Naive thymus-derived CD4-positive, alpha-beta T cell (primary cell): ENCODE measurements around the gene GPAT2. TPM values are rescaled to one million over a fixed set of nuclear protein-coding genes. Genes with fewer than 3 reads are reported as not detected.
A peak's percentile ranks its signal among the peaks of the same experiment; 100 is the strongest.
"Not testable (repeated sequence)": the region's sequence is repeated elsewhere in the genome, so short reads cannot be mapped to it uniquely, and the experiment has no call there.

Experiments
- ATAC-seq: fragments of 150-1000 bp; cut with Tn5 transposase; 2 replicates; pipeline ENCODE4 v1.10.0; 2021; ENCODE audit warnings: mild to moderate bottlenecking, moderate library complexity
- CTCF ChIA-PET: fragments of 350-600 bp; sonication (Branson Sonifier 250); formaldehyde crosslinking; loops from one replicate; lab custom pipeline; 2021; ENCODE audit warnings: antibody characterized with exemption; lab: Charles Lee
- POLR2A ChIA-PET: fragments of 350-600 bp; sonication (Branson Sonifier 250); formaldehyde crosslinking; loops from one replicate; lab custom pipeline; 2021; ENCODE audit warnings: antibody characterized with exemption, inconsistent platforms; lab: Charles Lee
- DNase-seq, 9 donors: peaks; one replicate each; pipeline versions ENCODE4 v3.0.0 to v3.0.0-alpha.2; 2020 to 2022; ENCODE audit warnings: mixed read lengths in 1 of 9
- H3K27ac ChIP-seq: one replicate; pipeline ENCODE4 v1.7.0; 2013; ENCODE audit warnings: mild to moderate bottlenecking, low read depth, low read length, moderate library complexity
- H3K27me3 ChIP-seq, 2 donors: one replicate each; pipeline ENCODE4 v1.7.0; 2013; ENCODE audit warnings: low read length in 2 of 2, mild to moderate bottlenecking in 2 of 2, moderate library complexity in 2 of 2; ENCODE audit not compliant: control insufficient read depth in 2 of 2, insufficient read depth in 2 of 2
- H3K36me3 ChIP-seq, 3 experiments: 1 replicate in 2 of 3; 2 replicates in 1 of 3; pipeline ENCODE4 v1.7.0; 2013; ENCODE audit warnings: low read length in 3 of 3, mild to moderate bottlenecking in 3 of 3, moderate library complexity in 1 of 3; ENCODE audit not compliant: insufficient read depth in 3 of 3, control insufficient read depth in 2 of 3
- H3K4me1 ChIP-seq, 2 donors: one replicate each; pipeline ENCODE4 v1.7.0; 2013; ENCODE audit warnings: low read length in 2 of 2, mild to moderate bottlenecking in 2 of 2, moderate library complexity in 1 of 2; ENCODE audit not compliant: control insufficient read depth in 2 of 2, insufficient read depth in 2 of 2
- H3K4me3 ChIP-seq: 2 replicates; pipeline ENCODE4 v1.7.0; 2013; ENCODE audit warnings: mild to moderate bottlenecking, low read length
- H3K9me3 ChIP-seq, 3 experiments: 1 replicate in 2 of 3; 2 replicates in 1 of 3; pipeline ENCODE4 v1.7.0; 2013; ENCODE audit warnings: low read length in 3 of 3; ENCODE audit not compliant: control insufficient read depth in 2 of 3
- H3K27ac Mint-ChIP-seq, 9 donors: one replicate each; pipeline ENCODE4 v1.8.0; 2020 to 2022; ENCODE audit warnings: mixed read lengths in 9 of 9, mild to moderate bottlenecking in 8 of 9, moderate library complexity in 5 of 9, inconsistent platforms in 2 of 9
- H3K27me3 Mint-ChIP-seq, 5 donors: one replicate each; pipeline ENCODE4 v1.8.0; 2021 to 2022; ENCODE audit warnings: mixed read lengths in 5 of 5, mild to moderate bottlenecking in 1 of 5
- H3K36me3 Mint-ChIP-seq, 5 donors: one replicate each; pipeline ENCODE4 v1.8.0; 2020 to 2022; ENCODE audit warnings: mixed read lengths in 5 of 5, mild to moderate bottlenecking in 3 of 5, inconsistent platforms in 1 of 5
- H3K4me1 Mint-ChIP-seq, 7 donors: one replicate each; pipeline ENCODE4 v1.8.0; 2020 to 2022; ENCODE audit warnings: mixed read lengths in 7 of 7, mild to moderate bottlenecking in 3 of 7, inconsistent platforms in 1 of 7
- H3K4me3 Mint-ChIP-seq, 10 donors: one replicate each; pipeline ENCODE4 v1.8.0; 2020 to 2022; ENCODE audit warnings: mild to moderate bottlenecking in 10 of 10, mixed read lengths in 10 of 10, moderate library complexity in 6 of 10, inconsistent platforms in 2 of 10
- H3K9me3 Mint-ChIP-seq, 11 donors: one replicate each; pipeline ENCODE4 v1.8.0; 2020 to 2022; ENCODE audit warnings: mixed read lengths in 11 of 11, mild to moderate bottlenecking in 4 of 11, inconsistent platforms in 1 of 11, moderate library complexity in 1 of 11
- intact Hi-C, 2 donors: fragments of 100-400 bp; cut with micrococcal nuclease; formaldehyde crosslinking; loops; one replicate each; pipeline ENCODE4 v1.15.1; 2023
- polyA plus RNA-seq, 2 donors: library from polyadenylated mRNA; unstranded; fragments of 300-500 nt; fragmentation: Illumina TruSeq; gene quantifications; one replicate each; pipeline ENCODE4 v1.2.3, GENCODE V29; 2021
- total RNA-seq, 6 experiments: library from RNA in 5 of 6; stranded (reverse) in 5 of 6; gene quantifications; 1 replicate in 5 of 6; 2 replicates in 1 of 6; pipeline ENCODE4 v1.2.3 and lab custom pipeline; 2021 to 2026

The GPAT2 gene
- total and polyA plus RNA-seq, 7 experiments from 2014 or later: 0.34 to 11.3 (median 3.7) TPM

GRCh38 chr2:96022701-96023447, 11.8 kb downstream of the GPAT2 start:
- H3K27me3 Mint-ChIP-seq, H3K36me3 ChIP-seq, H3K27ac Mint-ChIP-seq, H3K4me3 ChIP-seq, H3K4me3 Mint-ChIP-seq, H3K27ac ChIP-seq, intact Hi-C loops, H3K9me3 ChIP-seq, H3K4me1 Mint-ChIP-seq, H3K27me3 ChIP-seq, H3K9me3 Mint-ChIP-seq, H3K36me3 Mint-ChIP-seq, H3K4me1 ChIP-seq: not testable (repeated sequence)
- peak; percentile 53 to 74 (median 65) for DNase-seq
- POLR2A ChIA-PET: interaction anchor here (1.7 kb wide), 1 partner anchor 94 kb away, joined by 3 read pairs; no protein-coding TSS in a partner anchor
- peak; percentile 83 for ATAC-seq
- CTCF ChIA-PET: interaction anchor here (0.8 to 1.9 kb wide), 4 partner anchors 94 to 152 kb away, joined by 4 to 8 read pairs (median 6); no protein-coding TSS in a partner anchor

- intact Hi-C loops, H3K27me3 Mint-ChIP-seq, H3K36me3 ChIP-seq, H3K27ac ChIP-seq, H3K4me1 ChIP-seq, H3K4me1 Mint-ChIP-seq, H3K27me3 ChIP-seq, ATAC-seq, DNase-seq, H3K4me3 Mint-ChIP-seq, H3K9me3 ChIP-seq, H3K4me3 ChIP-seq, H3K36me3 Mint-ChIP-seq, H3K9me3 Mint-ChIP-seq, H3K27ac Mint-ChIP-seq: not testable (repeated sequence)
- ChIA-PET CTCF (interaction anchor here (0.8 to 1.9 kb wide), 4 partner anchors 95 to 153 kb away, joined by 4 to 8 read pairs (median 6); no protein-coding TSS in a partner anchor), POLR2A (interaction anchor here (1.7 kb wide), 1 partner anchor 95 kb away, joined by 3 read pairs; no protein-coding TSS in a partner anchor)
Observed at GRCh38 chr2:96022126-96022525, 12.6 kb downstream of the GPAT2 start.

- DNase-seq, H3K4me3 Mint-ChIP-seq, H3K9me3 ChIP-seq, ATAC-seq, H3K36me3 Mint-ChIP-seq, H3K27ac ChIP-seq, H3K9me3 Mint-ChIP-seq, H3K4me1 ChIP-seq, H3K27me3 Mint-ChIP-seq, intact Hi-C loops, H3K4me3 ChIP-seq, POLR2A ChIA-PET, H3K27me3 ChIP-seq, H3K36me3 ChIP-seq, CTCF ChIA-PET, H3K27ac Mint-ChIP-seq, H3K4me1 Mint-ChIP-seq: not testable (repeated sequence)
Observed at GRCh38 chr2:96021142-96021541, 13.6 kb downstream of the GPAT2 start.

- H3K9me3 Mint-ChIP-seq, ATAC-seq, CTCF ChIA-PET: not testable (repeated sequence)
Observed at GRCh38 chr2:96019909-96020590, 14.7 kb downstream of the GPAT2 start.

GRCh38 chr2:96016321-96016720, 18.4 kb downstream of the GPAT2 start:
- intact Hi-C loops, H3K4me1 ChIP-seq, H3K4me3 ChIP-seq, H3K4me1 Mint-ChIP-seq, H3K27ac Mint-ChIP-seq, DNase-seq, H3K36me3 ChIP-seq, H3K27ac ChIP-seq, H3K36me3 Mint-ChIP-seq, CTCF ChIA-PET, H3K4me3 Mint-ChIP-seq, H3K9me3 Mint-ChIP-seq, ATAC-seq, H3K27me3 Mint-ChIP-seq, H3K9me3 ChIP-seq, POLR2A ChIA-PET, H3K27me3 ChIP-seq: not testable (repeated sequence)

More at GRCh38 chr2:96019909-96020590, 14.7 kb downstream of the GPAT2 start:
- H3K9me3 ChIP-seq, H3K36me3 Mint-ChIP-seq, DNase-seq, H3K36me3 ChIP-seq, H3K27me3 Mint-ChIP-seq, POLR2A ChIA-PET, H3K27ac ChIP-seq, intact Hi-C loops, H3K27me3 ChIP-seq, H3K4me1 ChIP-seq, H3K27ac Mint-ChIP-seq, H3K4me3 ChIP-seq, H3K4me1 Mint-ChIP-seq, H3K4me3 Mint-ChIP-seq: not testable (repeated sequence)

GRCh38 chr2:96012792-96013264, 21.9 kb downstream of the GPAT2 start:
- ATAC-seq, POLR2A ChIA-PET, H3K36me3 Mint-ChIP-seq, H3K4me1 ChIP-seq, CTCF ChIA-PET, H3K27me3 Mint-ChIP-seq, H3K9me3 Mint-ChIP-seq, H3K4me3 Mint-ChIP-seq, H3K4me3 ChIP-seq, H3K27ac ChIP-seq, H3K36me3 ChIP-seq, DNase-seq, H3K27me3 ChIP-seq, H3K9me3 ChIP-seq, intact Hi-C loops, H3K27ac Mint-ChIP-seq: not testable (repeated sequence)
- H3K4me1 Mint-ChIP-seq: peaks cover 0 to 13% (median 10%) of the 10 kb centered on the region in 7 donors
